Stimulated activated CD4-positive, alpha-beta T cell treated with anti-CD3 and anti-CD28 coated beads, Interleukin-15, amount 100 ng/mL, for 1 hour (primary cell): Measurements from ENCODE around the gene GLUL.
"Not testable (repeated sequence)": the region's sequence is repeated elsewhere in the genome, so short reads cannot be mapped to it uniquely, and the experiment has no call there.

Experiments
- DNase-seq, 2 donors: peaks; one replicate each; pipeline ENCODE4 v3.0.0-alpha.2; 2020; ENCODE audit warnings: low read depth in 1 of 2, low spot score in 1 of 2

GLUL gene

GRCh38 chr1:182394055-182394775 lies 2.6 kb upstream of the GLUL start:
- no peak for DNase-seq

DNA sequence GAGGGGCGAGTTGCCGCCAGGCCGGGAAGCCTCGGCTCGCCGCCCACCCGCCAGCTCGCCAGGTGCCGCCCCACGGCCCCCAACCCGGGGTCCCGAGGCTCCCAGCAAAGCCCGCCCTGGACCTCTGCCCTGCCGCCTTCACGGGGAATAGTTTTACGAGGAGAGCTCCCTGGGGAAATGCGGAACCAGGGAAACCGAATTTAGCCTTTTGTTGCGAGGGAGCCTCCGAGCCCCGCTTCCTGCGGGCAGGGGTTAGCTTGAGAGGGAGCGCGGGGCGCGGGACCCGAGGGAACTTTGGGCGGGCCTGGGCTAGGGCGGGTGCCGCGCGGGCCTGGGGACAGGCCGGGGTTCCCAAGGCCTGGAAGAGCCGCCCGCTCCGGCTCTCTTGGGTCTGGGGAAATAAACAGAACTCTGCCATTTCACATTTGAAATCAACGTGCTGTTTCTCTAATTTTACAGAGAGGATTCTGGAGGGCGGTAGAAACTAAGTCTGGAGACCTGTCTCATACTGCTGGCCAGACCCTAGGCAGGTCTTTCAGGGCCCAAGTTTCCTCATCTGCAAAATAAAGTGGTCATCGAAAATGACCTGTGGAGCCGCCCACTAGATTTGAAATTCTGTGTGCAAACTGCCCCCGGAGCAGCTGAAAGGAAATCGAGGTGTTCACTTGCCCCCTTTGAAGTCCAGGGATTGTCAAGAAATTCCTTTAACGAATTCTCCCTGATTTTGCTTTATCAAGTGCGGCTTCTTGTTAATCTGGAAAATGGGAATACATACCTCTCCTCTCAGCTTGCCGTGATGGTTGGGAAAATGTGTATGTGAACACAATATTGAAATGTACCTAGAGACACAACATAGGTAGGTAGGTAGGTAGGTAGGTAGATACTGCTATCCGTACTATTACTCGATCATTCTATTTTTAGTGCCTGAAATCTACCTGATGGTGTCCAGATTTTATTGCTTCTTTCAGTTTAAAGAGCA lies 749 bp upstream of the GLUL start:
- DNase-seq, result peak in 1 of 2 donors; percentile 3

- no peak for DNase-seq
These were observed 595 bp downstream of the GLUL start for GRCh38 chr1:182391028-182391361.

GRCh38 chr1:182389619-182390047 lies 2.0 kb downstream of the GLUL start:
- no peak for DNase-seq

GRCh38 chr1:182388392-182389134 lies 3.0 kb downstream of the GLUL start:
- no peak for DNase-seq

- no peak for DNase-seq
These were observed 4.0 kb downstream of the GLUL start for GRCh38 chr1:182387566-182387965.

GRCh38 chr1:182386980-182387379 lies 4.6 kb downstream of the GLUL start:
- no peak for DNase-seq

DNA sequence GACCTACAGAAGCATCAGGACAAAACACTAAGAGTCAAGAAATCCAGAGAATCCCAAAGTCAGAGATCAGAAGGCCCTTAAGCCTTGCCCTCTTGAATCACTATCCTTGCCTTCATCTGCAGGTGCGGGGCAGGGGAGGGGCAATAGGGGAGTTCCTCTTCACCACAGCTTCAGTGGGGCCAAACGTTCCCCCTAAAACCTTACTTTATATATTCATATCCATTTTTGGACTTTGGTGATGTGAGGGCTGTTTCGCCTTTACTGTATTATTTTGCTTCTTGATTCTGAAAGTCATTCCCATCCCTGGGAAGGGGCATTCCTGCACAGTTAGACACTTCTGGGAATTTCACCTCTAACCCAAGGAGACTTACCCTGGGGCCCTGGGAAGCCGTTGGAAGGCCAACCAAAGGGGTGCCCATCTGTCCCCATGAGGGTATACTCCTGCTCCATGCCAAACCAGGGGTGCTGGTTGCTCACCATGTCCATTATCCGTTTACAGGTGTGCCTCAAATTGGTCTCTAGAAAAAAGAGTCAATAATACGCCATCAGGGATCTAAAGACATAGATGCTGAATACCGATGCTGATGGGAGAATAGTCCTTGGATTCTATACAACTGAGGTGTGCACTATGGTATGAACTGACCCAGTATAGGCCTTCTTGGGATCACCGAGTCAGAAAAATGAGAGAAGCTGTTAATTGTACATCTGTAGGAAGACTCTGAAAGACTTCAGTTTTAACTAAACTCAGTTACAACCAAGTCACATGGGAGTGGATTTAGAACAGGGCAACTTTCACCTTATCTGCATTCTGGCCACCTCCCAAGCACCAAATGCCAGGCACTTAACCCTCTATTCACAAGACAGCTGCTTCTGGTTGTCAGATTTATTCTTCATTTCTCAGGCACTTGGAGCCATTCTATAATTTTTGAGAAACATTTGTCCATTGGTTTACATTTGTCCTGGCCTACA lies 5.4 kb downstream of the GLUL start:
- DNase-seq, result no peak

GRCh38 chr1:182384387-182384960 lies 7.1 kb downstream of the GLUL start:
- no peak for DNase-seq

DNA sequence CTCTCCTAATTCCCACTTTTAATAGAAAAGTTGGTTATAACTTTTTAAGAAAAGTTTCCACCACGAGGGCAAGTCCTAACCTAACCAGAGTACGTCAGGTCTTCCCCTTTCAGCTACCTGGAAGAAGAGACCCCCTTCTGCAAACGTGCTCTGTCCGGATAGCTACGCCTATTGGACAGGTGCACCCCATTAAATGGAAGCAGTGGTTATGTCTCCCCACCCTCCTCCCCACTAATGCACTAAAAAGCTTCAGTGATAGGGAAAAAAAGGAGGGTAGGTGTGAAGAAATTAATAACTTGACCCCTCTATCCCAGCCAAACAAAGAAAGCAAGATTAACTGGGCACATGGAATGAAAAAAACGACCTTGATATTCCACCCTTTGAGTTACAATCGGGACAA lies 7.7 kb downstream of the GLUL start:
- DNase-seq, result no peak

DNA sequence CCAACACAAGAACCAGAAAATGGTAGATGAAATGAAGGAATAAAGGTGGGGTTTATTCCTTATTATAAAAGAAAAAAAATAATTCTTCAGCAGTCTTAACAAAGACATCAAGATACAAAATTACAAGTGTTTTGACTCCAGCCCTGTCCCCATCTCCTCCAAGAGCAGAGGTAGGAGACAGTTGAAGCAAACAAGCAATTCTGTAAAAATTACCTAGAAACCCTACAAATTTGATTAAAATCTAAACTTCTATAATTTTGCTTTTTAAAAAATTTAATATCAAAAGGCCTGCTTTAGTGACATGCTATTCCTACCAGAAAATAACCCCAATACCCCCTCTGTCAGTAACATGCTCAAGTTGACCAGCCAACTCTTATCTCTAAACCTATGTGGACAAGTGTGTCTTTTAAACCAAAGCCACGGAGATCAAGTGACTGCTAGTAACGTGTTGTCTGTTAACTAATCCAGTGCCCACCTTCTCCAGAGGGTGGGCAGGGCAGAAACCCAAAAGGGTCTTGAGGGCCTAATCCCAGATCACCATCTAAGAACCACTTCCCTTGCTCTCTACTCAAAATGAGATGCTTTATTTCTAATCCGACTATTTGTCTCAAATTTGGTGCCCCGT lies 8.4 kb downstream of the GLUL start:
- no peak for DNase-seq

DNA sequence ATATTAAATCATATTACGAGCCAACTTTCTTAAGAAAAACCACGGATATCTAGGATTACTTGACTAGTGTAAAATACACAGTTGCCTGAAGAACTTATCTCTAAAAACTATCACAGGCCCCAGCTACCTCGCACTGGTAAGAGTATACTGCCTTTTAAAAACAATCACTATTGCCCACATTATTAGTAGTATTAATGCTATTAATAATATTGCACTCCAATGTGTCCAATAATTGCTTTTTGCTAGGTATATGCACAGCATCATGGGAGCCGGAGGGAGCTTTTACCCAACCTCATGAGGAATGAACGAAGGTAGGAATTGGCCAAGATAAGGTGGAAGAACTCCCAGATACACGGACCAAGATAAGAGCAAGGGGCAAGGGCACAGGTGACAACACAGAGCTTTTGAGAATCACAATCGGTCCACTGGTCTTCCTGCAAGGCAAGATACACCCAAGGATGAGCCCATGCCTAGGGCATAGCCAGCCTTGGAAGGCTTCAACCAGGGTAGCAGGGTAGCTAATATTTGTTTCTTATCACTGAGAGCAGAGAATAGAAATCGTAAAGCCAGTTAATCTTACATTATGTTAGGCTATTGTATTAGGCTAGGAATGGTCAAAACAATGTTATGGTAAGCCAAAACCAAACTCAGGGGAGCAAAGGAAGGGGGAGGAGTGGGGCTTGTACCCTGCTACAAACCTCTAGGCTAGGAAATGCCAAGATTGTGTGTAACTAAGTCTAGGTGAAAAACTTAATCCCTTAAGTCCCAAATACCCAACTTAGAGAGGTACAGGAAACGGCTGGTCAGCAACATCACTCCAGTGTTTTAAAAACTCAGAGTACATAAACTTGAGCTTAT lies 9.4 kb downstream of the GLUL start:
- no peak for DNase-seq

DNA sequence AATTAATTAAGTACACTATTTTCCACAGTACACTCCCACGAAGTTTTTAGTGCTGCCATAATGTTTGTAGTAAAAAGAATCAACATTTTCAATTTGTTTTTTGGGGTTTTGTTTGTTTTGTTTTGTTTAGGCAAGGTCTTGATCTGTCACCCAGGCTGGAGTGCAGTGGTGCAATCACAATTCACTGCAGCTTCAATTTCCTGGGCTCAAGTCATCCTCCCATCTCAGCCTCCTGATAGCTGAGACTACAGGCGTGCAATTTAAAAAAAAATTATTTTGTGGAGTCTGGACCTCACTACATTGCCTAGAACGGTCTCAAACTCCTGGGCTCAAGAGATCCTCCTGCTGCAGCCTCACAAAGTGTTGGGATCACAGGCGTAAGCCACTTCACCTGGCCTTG lies 11.4 kb downstream of the GLUL start:
- DNase-seq, result no peak

- DNase-seq, result not testable (repeated sequence)
These were observed 11.8 kb downstream of the GLUL start for GRCh38 chr1:182379781-182380180.

- no peak for DNase-seq
These were observed 14.5 kb downstream of the GLUL start for GRCh38 chr1:182376936-182377574.

DNA sequence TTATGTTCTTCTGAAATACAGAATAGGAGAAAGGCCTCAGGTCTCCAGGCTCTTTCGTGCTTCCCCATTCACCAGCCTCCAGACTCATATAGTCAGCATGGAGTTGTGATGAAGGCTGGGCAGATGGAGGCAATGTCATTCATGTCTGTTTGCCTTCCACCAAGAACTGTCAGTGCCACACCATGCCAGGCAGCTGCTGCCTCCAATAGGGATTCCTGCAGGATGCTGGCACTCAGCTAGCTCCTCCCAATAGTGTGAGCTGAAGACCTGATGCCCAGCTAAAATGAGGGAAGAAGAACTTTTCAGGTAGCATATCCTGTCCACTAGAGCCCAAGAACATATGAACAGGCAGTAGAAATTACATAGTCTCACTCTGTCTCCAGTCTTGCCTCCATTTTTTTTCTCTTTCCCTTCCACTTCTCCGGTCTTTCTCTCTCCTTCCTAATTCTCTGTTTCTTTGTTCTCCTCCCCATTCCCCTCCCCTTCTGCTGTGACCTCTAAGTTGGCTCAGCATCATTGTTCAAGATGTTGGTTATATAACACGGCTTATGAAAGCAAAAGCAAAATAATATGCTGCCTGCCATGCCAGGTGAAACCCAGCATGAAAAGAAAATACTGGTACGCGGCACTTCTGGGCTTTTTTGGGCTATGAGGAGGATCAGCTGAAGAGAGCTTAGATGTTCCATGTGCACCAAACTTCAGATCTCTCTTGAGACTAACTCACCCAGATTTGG lies 17.3 kb downstream of the GLUL start:
- DNase-seq, result no peak

DNA sequence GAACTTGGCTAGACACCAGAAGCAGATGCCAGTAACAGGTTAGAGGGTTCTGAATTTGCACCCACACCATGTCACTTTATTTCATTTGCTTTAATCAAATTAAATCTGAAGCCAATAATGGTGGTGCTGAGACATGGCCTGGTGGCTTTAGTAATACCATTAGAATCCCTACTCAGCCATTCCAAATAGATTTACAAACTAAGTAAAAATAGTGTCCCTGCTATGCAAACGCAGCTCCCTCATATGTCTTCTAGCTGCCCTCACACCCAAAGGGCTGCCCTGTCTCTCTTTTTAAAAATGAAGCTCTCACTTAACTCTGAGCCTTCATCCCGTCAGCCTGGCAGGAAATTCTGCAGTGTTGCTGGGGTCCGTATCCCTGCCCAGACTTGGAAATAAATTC lies 21.1 kb downstream of the GLUL start:
- DNase-seq, result no peak

DNA sequence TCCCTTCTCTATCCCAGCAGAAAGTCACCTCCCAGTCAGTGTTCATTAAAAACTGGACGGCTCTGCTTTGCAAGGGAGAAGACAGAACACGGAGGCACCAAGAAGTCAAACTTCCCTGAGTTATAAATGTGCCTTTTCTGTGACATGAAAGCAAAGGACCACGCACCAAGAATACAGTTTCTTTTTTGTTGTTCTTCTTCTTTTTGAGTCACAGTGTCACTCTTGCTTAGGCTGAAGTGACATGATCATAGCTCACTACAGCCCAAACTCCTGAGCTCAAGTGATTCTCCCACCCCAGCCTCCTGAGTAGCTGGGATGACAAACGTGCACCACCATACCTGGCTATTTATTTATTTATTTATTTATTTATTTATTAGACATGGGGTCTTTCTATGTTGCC lies 22.7 kb downstream of the GLUL start:
- no peak for DNase-seq
